NB4 (cell line): Measurements from ENCODE around the gene KLHDC3.

Source experiments
- CTCF ChIP-seq: IDR thresholded peaks from one replicate; pipeline ENCODE4 v1.5.1; 2012; ENCODE audit warnings: low read depth, low read length
- MYC ChIP-seq: IDR thresholded peaks from 2 replicates; pipeline ENCODE4 v1.6.1; 2011; ENCODE audit warnings: low read depth, low read length
- POLR2A ChIP-seq: IDR thresholded peaks from 2 replicates; pipeline ENCODE4 v1.6.1; 2011; ENCODE audit warnings: mild to moderate bottlenecking; ENCODE audit not compliant: insufficient read length; ENCODE audit errors: extremely low read depth

- TF ChIP-seq CTCF (no peak), MYC (0 out of 2 replicates have a peak, but pooled peaks have one; percentile 30), POLR2A (no peak)
These were observed 46.1 kb downstream of the KLHDC3 start for GRCh38 chr6:43060034-43060754.
